Astrocyte (in vitro differentiated cells and primary cell): ENCODE results near the gene SLC24A4. TPM values are rescaled to one million over a fixed set of nuclear protein-coding genes. Genes with fewer than 3 reads are reported as not detected.

Experiments used
- DNase-seq: peaks from one replicate; pipeline ENCODE4 v3.0.0-alpha.2; 2010; ENCODE audit warnings: low read depth
- FAIRE-seq: peaks from 2 replicates; lab custom pipeline; 2011; peaks lifted over from hg19 to GRCh38; lab: Jason Lieb, UNC
- H2AFZ ChIP-seq: 2 replicates; pipeline ENCODE4 v1.6.0; 2012; ENCODE audit warnings: low read depth, low read length, inconsistent platforms
- H3K27ac ChIP-seq: 2 replicates; pipeline ENCODE4 v1.5.1; 2011; ENCODE audit warnings: low read depth, low read length, inconsistent platforms
- H3K27me3 ChIP-seq: 2 replicates; pipeline ENCODE4 v1.6.0; 2011; ENCODE audit warnings: low read length, inconsistent platforms; ENCODE audit not compliant: insufficient read depth
- H3K36me3 ChIP-seq: 2 replicates; pipeline ENCODE4 v1.5.1; 2011; ENCODE audit warnings: low read length, inconsistent platforms; ENCODE audit not compliant: insufficient read depth
- H3K4me1 ChIP-seq: 2 replicates; pipeline ENCODE4 v1.5.1; 2011; ENCODE audit warnings: low read length, inconsistent platforms; ENCODE audit not compliant: insufficient read depth
- H3K4me2 ChIP-seq: 2 replicates; pipeline ENCODE4 v1.6.0; 2012; ENCODE audit warnings: low read length, inconsistent platforms
- H3K4me3 ChIP-seq: 2 replicates; pipeline ENCODE4 v1.5.1; 2011; ENCODE audit warnings: low read depth, mild to moderate bottlenecking, low read length, inconsistent platforms; ENCODE audit not compliant: insufficient read depth
- H3K79me2 ChIP-seq: 2 replicates; pipeline ENCODE4 v1.6.0; 2012; ENCODE audit warnings: mild to moderate bottlenecking, low read length, inconsistent platforms; ENCODE audit not compliant: insufficient read depth
- H3K9ac ChIP-seq: 2 replicates; pipeline ENCODE4 v1.6.0; 2012; ENCODE audit warnings: mild to moderate bottlenecking, low read length, inconsistent platforms
- H3K9me3 ChIP-seq: 2 replicates; pipeline ENCODE4 v1.5.1; 2012; ENCODE audit warnings: low read depth, mild to moderate bottlenecking, low read length, inconsistent platforms; ENCODE audit not compliant: insufficient read depth
- H4K20me1 ChIP-seq: 2 replicates; pipeline ENCODE4 v1.6.0; 2012; ENCODE audit warnings: low read length, inconsistent platforms; ENCODE audit not compliant: insufficient read depth
- H3K27ac Mint-ChIP-seq: one replicate; pipeline ENCODE4 v1.8.0; 2021; ENCODE audit warnings: mild to moderate bottlenecking, mixed read lengths; ENCODE audit not compliant: unreplicated experiment
- H3K27me3 Mint-ChIP-seq: one replicate; pipeline ENCODE4 v1.8.0; 2021; ENCODE audit warnings: low read depth, mixed read lengths; ENCODE audit not compliant: unreplicated experiment
- H3K36me3 Mint-ChIP-seq: one replicate; pipeline ENCODE4 v1.8.0; 2021; ENCODE audit warnings: low read depth, mixed read lengths; ENCODE audit not compliant: unreplicated experiment
- H3K4me1 Mint-ChIP-seq: one replicate; pipeline ENCODE4 v1.8.0; 2021; ENCODE audit warnings: low read depth, mixed read lengths; ENCODE audit not compliant: unreplicated experiment
- H3K4me3 Mint-ChIP-seq: one replicate; pipeline ENCODE4 v1.8.0; 2021; ENCODE audit warnings: mild to moderate bottlenecking, moderate library complexity, mixed read lengths; ENCODE audit not compliant: unreplicated experiment
- H3K9me3 Mint-ChIP-seq: one replicate; pipeline ENCODE4 v1.8.0; 2021; ENCODE audit warnings: mild to moderate bottlenecking, mixed read lengths; ENCODE audit not compliant: unreplicated experiment
- CTCF ChIP-seq: IDR thresholded peaks from 2 replicates; pipeline ENCODE4 v1.5.1; 2011; ENCODE audit warnings: low read depth, mild to moderate bottlenecking, inconsistent platforms, low read length, moderate library complexity; ENCODE audit not compliant: insufficient read depth
- EZH2 ChIP-seq: IDR thresholded peaks from 2 replicates; pipeline ENCODE4 v1.6.1; 2012; ENCODE audit warnings: mild to moderate bottlenecking, low read length, inconsistent platforms; ENCODE audit not compliant: insufficient read depth
- total RNA-seq: library from RNA; stranded (reverse); gene quantifications from 2 replicates; pipeline ENCODE4 v1.2.1, GENCODE V29; 2021

The SLC24A4 gene
- total RNA-seq, 1 donor from 2014 or later, result not detected

- H3K9me3 ChIP-seq, result no peaks in the 10 kb centered on the region
- no peak overlapping the region for H3K4me3 Mint-ChIP-seq
- H3K4me1 ChIP-seq, result peaks cover 11% of the 10 kb centered on the region
- peaks cover 75% of the 10 kb centered on the region for H3K79me2 ChIP-seq
- H3K27me3 Mint-ChIP-seq, result no peaks in the 10 kb centered on the region
- H3K27ac ChIP-seq, result no peak overlapping the region
- H3K36me3 ChIP-seq, result no peaks in the 10 kb centered on the region
- no peak for TF ChIP-seq EZH2
- TF ChIP-seq CTCF, result no peak
- H3K4me3 ChIP-seq, result no peak overlapping the region
- FAIRE-seq, result no peak
- no peak overlapping the region for H3K9ac ChIP-seq
- H3K27me3 ChIP-seq, result no peaks in the 10 kb centered on the region
- no peak overlapping the region for H3K27ac Mint-ChIP-seq
- no peak overlapping the region for H3K4me2 ChIP-seq
- DNase-seq, result no peak
- peaks cover 10% of the 10 kb centered on the region for H3K4me1 Mint-ChIP-seq
- peaks cover 7% of the 10 kb centered on the region for H3K36me3 Mint-ChIP-seq
- H4K20me1 ChIP-seq, result peaks cover 53% of the 10 kb centered on the region
- no peaks in the 10 kb centered on the region for H3K9me3 Mint-ChIP-seq
- H2AFZ ChIP-seq, result no peak overlapping the region
Measured at GRCh38 chr14:92516344-92516965, 193.5 kb downstream of the SLC24A4 start.

GRCh38 chr14:92516966-92517506 lies 194.1 kb downstream of the SLC24A4 start:
- peaks cover 6% of the 10 kb centered on the region for H3K4me1 Mint-ChIP-seq
- peaks cover 13% of the 10 kb centered on the region for H3K36me3 Mint-ChIP-seq
- no peak for FAIRE-seq
- no peak overlapping the region for H3K27ac Mint-ChIP-seq
- Histone ChIP-seq H3K9me3 (no peaks in the 10 kb centered on the region), H4K20me1 (peaks cover 58% of the 10 kb centered on the region), H3K27me3 (no peaks in the 10 kb centered on the region), H3K27ac (no peak overlapping the region), H3K9ac (no peak overlapping the region), H3K36me3 (no peaks in the 10 kb centered on the region), H3K4me3 (no peak overlapping the region), H2AFZ (no peak overlapping the region), H3K79me2 (peaks cover 79% of the 10 kb centered on the region), H3K4me1 (peaks cover 11% of the 10 kb centered on the region), H3K4me2 (no peak overlapping the region)
- DNase-seq, result no peak
- H3K27me3 Mint-ChIP-seq, result no peaks in the 10 kb centered on the region
- H3K4me3 Mint-ChIP-seq, result no peak overlapping the region
- no peaks in the 10 kb centered on the region for H3K9me3 Mint-ChIP-seq
- TF ChIP-seq CTCF (no peak), EZH2 (no peak)

- H4K20me1 ChIP-seq, result peaks cover 63% of the 10 kb centered on the region
- peaks cover 86% of the 10 kb centered on the region for H3K79me2 ChIP-seq
- Mint-ChIP-seq H3K4me1 (peaks cover 2% of the 10 kb centered on the region), H3K36me3 (peaks cover 13% of the 10 kb centered on the region), H3K27me3 (no peaks in the 10 kb centered on the region), H3K27ac (no peak overlapping the region), H3K4me3 (no peak overlapping the region), H3K9me3 (no peaks in the 10 kb centered on the region)
- peaks cover 6% of the 10 kb centered on the region for H3K4me1 ChIP-seq
- FAIRE-seq (no peak), DNase-seq (no peak)
- H3K4me3 ChIP-seq, result no peak overlapping the region
- H3K27me3 ChIP-seq, result no peaks in the 10 kb centered on the region
- H3K27ac ChIP-seq, result no peak overlapping the region
- H3K4me2 ChIP-seq, result no peak overlapping the region
- no peak overlapping the region for H2AFZ ChIP-seq
- H3K9ac ChIP-seq, result no peak overlapping the region
- H3K36me3 ChIP-seq, result no peaks in the 10 kb centered on the region
- TF ChIP-seq EZH2 (no peak), CTCF (no peak)
- no peaks in the 10 kb centered on the region for H3K9me3 ChIP-seq
Measured at GRCh38 chr14:92517761-92518160, 194.8 kb downstream of the SLC24A4 start.
